Gastrocnemius medialis (tissue), 4 donors: ENCODE measurements around the gene ZP3.
"Not testable (repeated sequence)": the region's sequence is repeated elsewhere in the genome, so short reads cannot be mapped to it uniquely, and the experiment has no call there.

Experiments
- POLR2A ChIP-seq, 2 donors: fragments of 450-650 bp; IDR thresholded peaks; one replicate each; pipeline ENCODE4 v1.6.1; 2017; ENCODE audit warnings: antibody characterized with exemption in 2 of 2, mild to moderate bottlenecking in 2 of 2, moderate library complexity in 2 of 2
- TF ChIP-seq, protein P1 (sequence below), 5 experiments: fragments of 450-650 bp in 3 of 5; fragments of 200-600 bp in 2 of 5; sonication (generic) in 2 of 5; IDR thresholded peaks in 4 of 5; conservative IDR thresholded peaks in 1 of 5; 1 replicate in 4 of 5; 2 replicates in 1 of 5; pipeline ENCODE4 v1.5.1; 2016 to 2019; ENCODE audit warnings: antibody characterized with exemption in 5 of 5, mild to moderate bottlenecking in 3 of 5, moderate library complexity in 3 of 5

DNA sequence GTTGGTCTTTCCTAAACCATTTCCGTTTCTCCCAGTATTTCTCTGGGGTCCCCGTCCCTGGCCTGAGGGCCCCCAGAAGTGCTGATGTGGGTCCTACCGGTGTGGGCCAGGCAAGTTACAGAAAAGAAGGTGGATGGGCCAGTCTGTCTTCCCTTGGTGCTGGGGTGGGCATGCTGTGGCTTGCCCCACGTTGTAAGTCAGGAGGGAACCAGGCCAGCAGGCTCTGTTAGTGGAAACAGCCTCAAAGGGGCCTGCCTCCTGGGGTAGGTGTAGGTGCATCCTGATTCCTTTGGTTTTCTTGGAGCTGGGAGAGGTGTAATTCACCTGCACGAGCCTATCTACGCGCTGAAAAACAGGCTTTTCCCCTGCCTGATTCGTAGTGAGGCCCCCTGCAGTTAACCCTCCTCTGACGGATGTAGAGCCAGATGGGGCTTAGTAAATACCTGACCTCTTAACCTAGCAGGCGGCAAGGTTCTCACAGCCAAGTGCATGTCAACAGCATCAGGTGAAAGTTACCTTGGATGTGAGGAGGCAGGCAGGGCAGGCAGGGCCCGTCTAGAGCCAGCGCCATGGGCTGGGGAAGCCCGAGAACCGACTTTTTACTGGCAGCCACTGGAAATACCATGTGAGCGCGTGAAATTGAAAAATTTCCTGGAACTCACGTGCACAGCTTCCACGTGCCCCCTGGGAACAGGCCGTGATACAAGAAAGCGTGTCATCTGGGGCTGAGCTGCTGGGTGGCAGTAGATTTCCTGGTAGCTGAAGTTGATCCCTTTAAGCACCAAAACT lies 61.3 kb downstream of the ZP3 start:
- TF ChIP-seq, protein P1, sequence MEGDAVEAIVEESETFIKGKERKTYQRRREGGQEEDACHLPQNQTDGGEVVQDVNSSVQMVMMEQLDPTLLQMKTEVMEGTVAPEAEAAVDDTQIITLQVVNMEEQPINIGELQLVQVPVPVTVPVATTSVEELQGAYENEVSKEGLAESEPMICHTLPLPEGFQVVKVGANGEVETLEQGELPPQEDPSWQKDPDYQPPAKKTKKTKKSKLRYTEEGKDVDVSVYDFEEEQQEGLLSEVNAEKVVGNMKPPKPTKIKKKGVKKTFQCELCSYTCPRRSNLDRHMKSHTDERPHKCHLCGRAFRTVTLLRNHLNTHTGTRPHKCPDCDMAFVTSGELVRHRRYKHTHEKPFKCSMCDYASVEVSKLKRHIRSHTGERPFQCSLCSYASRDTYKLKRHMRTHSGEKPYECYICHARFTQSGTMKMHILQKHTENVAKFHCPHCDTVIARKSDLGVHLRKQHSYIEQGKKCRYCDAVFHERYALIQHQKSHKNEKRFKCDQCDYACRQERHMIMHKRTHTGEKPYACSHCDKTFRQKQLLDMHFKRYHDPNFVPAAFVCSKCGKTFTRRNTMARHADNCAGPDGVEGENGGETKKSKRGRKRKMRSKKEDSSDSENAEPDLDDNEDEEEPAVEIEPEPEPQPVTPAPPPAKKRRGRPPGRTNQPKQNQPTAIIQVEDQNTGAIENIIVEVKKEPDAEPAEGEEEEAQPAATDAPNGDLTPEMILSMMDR (IDR thresholded peaks at IDR 0.05 in 4 of 5, conservative IDR thresholded peaks at IDR 0.05 in 1 of 5): not testable (repeated sequence)
- TF ChIP-seq POLR2A (IDR thresholded peaks at IDR 0.05): not testable (repeated sequence)
